ENCODE measurements around the gene ELMOD1.

The ELMOD1 gene

GRCh38 chr11:107631931-107632330 lies 41.0 kb downstream of the ELMOD1 start:
- DNase-seq (ENCODE audit: low read depth in 2 of 3, low spot score in 1 of 3), result no peak

- DNase-seq (ENCODE audit: low read depth in 2 of 3, low spot score in 1 of 3), result no peak
Measured at GRCh38 chr11:107646783-107647182, 55.8 kb downstream of the ELMOD1 start.

GRCh38 chr11:107648242-107648641 lies 57.3 kb downstream of the ELMOD1 start:
- DNase-seq (ENCODE audit: low read depth in 2 of 3, low spot score in 1 of 3), result no peak

- DNase-seq (ENCODE audit: low read depth in 2 of 3, low spot score in 1 of 3), result no peak
Measured at GRCh38 chr11:107651672-107652071, 60.7 kb downstream of the ELMOD1 start.

GRCh38 chr11:107653076-107653475 lies 62.1 kb downstream of the ELMOD1 start:
- no peak for DNase-seq (ENCODE audit: low read depth in 2 of 3, low spot score in 1 of 3)

- DNase-seq (ENCODE audit: low read depth in 2 of 3, low spot score in 1 of 3), result no peak
Measured at GRCh38 chr11:107655602-107656001, 64.7 kb downstream of the ELMOD1 start.

GRCh38 chr11:107659310-107659709 lies 68.4 kb downstream of the ELMOD1 start:
- no peak for DNase-seq (ENCODE audit: low read depth in 2 of 3, low spot score in 1 of 3)

- DNase-seq (ENCODE audit: low read depth in 2 of 3, low spot score in 1 of 3), result no peak
Measured at GRCh38 chr11:107660066-107660465, 69.1 kb downstream of the ELMOD1 start.

GRCh38 chr11:107661656-107662055 lies 70.7 kb downstream of the ELMOD1 start:
- DNase-seq (ENCODE audit: low read depth in 2 of 3, low spot score in 1 of 3), result no peak

GRCh38 chr11:107665018-107665417 lies 74.1 kb downstream of the ELMOD1 start:
- DNase-seq (ENCODE audit: low read depth in 2 of 3, low spot score in 1 of 3), result no peak

- DNase-seq (ENCODE audit: low read depth in 2 of 3, low spot score in 1 of 3), result no peak
Measured at GRCh38 chr11:107666911-107667613, 76.1 kb downstream of the ELMOD1 start.

- no peak for DNase-seq (ENCODE audit: low read depth in 2 of 3, low spot score in 1 of 3)
Measured at GRCh38 chr11:107669191-107669740, 78.3 kb downstream of the ELMOD1 start.

GRCh38 chr11:107669893-107670601 lies 79.1 kb downstream of the ELMOD1 start:
- no peak for DNase-seq (ENCODE audit: low read depth in 2 of 3, low spot score in 1 of 3)

GRCh38 chr11:107675902-107676301 lies 85.0 kb downstream of the ELMOD1 start:
- no peak for DNase-seq (ENCODE audit: low read depth in 2 of 3, low spot score in 1 of 3)

GRCh38 chr11:107676336-107677057 lies 85.5 kb downstream of the ELMOD1 start:
- no peak for DNase-seq (ENCODE audit: low read depth in 2 of 3, low spot score in 1 of 3)

- DNase-seq (ENCODE audit: low read depth in 2 of 3, low spot score in 1 of 3), result no peak
Measured at GRCh38 chr11:107677924-107678631, 87.1 kb downstream of the ELMOD1 start.

GRCh38 chr11:107678632-107678971 lies 87.7 kb downstream of the ELMOD1 start:
- DNase-seq (ENCODE audit: low read depth in 2 of 3, low spot score in 1 of 3), result no peak

- no peak for DNase-seq (ENCODE audit: low read depth in 2 of 3, low spot score in 1 of 3)
Measured at GRCh38 chr11:107679255-107680024, 88.5 kb downstream of the ELMOD1 start.

GRCh38 chr11:107682171-107682570 lies 91.2 kb downstream of the ELMOD1 start:
- DNase-seq (ENCODE audit: low read depth in 2 of 3, low spot score in 1 of 3), result no peak

GRCh38 chr11:107682572-107682971 lies 91.6 kb downstream of the ELMOD1 start:
- no peak for DNase-seq (ENCODE audit: low read depth in 2 of 3, low spot score in 1 of 3)

GRCh38 chr11:107683061-107683460 lies 92.1 kb downstream of the ELMOD1 start:
- DNase-seq (ENCODE audit: low read depth in 2 of 3, low spot score in 1 of 3), result no peak

Measured in stimulated activated CD4-positive, alpha-beta T cell treated with anti-CD3 and anti-CD28 coated beads, Interleukin-12 subunit alpha, Interleukin-12 subunit beta, amount 100 ng/mL, for 48 hours (primary cell).